AG08395 (cell line): ENCODE measurements around the gene CD86.

ENCODE experiments used
- DNase-seq: peaks from one replicate; pipeline ENCODE4 v3.0.0; 2012; ENCODE audit warnings: mixed read lengths, low spot score

The CD86 gene

DNA sequence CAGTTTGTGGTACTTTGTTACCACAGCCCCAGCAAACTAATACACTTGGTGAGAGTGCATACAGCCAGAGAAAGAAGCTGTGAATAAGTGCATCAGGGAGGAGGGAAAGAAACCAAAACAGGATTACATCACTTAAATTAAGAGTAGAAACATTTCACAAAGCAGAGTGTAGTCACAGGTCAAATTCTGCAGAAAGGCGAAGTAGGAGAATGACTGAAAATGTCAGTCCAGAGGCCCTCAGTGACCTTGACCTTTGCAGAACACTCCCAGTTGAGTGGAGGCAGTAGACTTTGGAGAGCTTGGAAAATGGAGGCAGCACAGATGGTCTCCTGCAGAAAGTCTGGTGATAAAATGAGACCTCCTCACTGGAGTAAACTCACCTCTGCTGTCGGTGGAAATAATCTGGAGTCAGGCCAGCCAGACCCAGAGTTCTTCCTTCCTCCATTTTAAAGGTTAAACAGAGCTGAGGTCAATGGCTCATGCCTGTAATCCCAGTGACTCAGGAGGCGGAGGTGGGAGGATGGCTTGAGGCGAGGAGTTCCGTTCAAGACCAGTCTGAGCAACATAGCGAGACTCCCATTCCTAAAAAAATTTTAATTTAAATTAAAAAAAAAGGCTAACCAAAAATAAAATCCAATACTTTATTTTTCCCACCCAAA lies 5.0 kb downstream of the CD86 start:
- no peak for DNase-seq

DNA sequence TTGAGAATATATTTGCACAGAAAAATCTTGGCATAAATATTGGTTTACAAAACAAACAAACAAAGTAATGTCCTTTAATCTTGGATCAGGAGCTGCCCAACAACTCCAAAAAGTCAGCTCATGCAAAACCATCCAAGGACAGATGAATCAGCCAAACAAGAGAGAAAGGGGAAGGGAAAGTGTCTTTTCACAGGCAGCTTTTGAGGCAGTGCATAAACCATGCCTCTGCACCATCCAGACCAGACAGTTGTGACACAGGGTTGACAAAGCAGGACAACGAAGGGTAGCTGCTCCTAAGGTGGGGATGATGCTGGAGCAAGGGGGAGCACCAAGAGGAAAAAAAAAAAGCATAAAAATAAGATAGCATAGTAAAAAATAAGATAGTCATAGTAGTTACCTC lies 8.7 kb downstream of the CD86 start:
- no peak for DNase-seq

DNA sequence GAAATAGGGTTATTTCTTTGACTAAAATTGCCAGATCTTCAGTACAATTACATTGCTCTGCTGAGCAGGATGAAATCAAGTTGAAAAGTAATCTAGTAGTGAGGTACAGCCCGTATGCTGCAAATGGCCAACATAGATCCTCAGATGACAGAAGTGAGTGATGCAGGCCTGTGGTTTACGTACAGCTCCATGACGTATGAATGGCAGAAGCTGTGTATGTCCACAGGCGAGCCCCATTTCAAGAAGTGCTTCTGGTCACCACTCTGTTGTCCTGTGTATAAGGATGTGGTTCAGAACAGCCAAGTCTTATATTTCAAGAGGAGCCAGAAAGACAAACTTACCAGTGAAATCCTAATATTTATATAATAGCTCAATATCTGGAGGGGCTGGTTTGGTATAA lies 9.2 kb downstream of the CD86 start:
- DNase-seq: no peak

DNA sequence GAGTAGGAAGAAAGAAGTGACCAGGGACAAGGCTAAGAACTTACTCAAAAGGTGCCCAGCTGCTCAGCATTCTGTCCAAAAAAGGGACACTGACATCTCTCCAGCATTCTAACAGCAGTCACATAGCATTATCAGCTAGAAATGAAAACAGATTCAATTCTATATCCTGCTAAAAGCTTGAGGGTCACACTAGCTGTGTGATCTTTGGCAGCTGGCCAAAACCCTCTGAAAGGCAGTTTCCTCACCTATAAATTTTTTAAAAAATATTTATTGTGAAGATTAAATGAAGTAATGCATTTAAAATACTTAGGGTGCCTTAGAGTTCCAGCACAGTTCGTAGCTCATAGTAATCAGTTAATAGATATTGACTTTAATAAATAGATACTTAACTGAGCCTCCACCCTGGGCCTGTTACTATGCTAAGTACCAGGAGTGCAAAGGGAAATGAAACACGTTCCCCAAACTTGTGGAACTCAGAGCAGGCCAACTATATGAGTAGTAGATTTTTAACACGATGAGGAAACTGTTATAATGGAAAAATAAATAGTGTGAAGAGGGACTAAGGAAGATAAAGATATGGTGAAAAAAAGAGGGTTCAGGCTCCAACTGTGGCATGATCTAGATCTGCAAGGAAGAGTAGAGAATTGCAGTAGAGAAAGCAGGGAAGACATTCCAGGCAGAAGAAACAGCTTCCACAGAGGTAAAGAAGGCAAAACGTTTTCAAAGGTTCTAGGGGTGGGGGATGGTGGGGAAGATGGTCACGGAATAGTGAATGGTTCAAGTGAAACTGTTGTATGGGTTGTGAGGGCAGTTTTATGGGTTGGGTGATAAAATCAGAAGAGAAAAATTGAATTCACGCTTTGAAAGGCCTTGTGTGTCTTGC lies 11.4 kb downstream of the CD86 start:
- DNase-seq: no peak

DNA sequence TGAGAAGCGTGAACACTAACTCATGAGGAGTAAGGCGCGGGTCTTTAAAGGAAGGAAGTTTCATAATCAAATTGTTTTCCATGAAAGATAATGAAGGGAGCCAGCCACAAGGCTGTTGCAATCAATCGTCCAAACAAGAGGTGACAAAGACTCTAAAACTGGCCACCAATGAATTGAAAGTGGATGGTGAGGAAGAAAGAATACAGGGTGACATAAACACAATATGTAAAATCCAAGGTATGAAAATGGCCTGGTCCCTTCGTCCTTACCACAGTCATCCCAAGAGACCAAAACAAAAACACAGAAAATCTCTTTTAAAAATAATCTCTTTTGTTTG lies 12.0 kb downstream of the CD86 start:
- DNase-seq: no peak

DNA sequence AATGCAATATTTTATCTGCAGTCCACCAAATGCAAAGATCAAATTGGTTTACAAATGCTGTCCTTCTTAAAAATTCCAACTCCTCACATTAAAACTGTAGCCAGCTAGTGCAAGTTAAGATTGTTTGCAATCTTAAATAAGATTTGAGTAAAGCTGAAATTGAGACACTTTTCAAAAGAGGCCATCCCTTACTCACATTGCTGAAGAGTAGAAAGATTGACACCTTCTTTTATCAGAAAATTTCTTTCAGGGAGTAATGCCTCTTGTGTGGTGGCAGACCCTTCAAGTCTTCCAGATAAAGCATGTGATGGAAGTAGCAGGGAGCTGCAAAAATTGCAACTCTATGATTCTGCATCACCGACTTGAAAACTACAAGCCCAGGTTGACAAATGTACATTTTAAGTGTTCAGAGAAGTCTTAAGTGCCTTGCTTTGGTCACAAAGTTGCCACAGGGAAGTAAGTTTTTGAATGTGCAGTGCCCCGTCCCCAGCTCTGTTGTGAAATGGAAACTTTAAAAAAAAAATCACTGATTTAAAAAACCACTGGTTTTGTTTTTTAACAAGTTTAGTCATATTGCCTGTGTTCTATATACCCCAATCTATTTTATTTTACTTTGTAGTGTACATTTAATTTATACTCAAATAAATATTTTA lies 12.6 kb downstream of the CD86 start:
- DNase-seq: no peak

DNA sequence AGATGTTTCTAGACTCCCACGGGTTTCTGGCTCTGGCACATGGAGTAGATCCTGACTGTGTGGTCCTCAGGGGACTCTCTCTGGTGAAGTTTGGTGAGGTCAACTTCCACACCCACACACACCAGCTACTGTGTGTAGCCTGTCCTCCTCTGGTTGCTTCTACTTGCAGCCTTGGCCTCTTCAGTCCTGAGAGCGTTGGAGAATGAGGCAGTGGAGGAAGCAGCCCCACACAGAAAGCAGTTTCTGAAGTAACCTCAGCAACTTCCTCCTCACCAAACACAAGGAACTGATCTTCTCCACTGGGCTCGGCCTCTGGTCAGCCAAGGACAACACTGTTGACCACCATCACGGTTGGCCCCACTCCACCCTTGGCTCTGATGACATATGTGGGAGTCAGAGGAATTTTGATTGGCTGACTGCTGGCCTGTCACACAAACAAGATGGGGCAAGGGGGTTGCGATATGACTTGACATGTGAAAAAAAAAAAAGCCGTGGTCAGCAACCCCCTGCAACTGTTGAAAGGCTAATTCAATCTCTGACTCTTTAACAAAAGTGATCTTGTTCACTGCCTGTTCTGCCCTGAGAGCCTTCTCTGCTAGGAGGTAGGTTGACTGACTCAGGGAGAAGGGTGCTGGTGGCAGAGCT lies 19.6 kb downstream of the CD86 start:
- no peak for DNase-seq

DNA sequence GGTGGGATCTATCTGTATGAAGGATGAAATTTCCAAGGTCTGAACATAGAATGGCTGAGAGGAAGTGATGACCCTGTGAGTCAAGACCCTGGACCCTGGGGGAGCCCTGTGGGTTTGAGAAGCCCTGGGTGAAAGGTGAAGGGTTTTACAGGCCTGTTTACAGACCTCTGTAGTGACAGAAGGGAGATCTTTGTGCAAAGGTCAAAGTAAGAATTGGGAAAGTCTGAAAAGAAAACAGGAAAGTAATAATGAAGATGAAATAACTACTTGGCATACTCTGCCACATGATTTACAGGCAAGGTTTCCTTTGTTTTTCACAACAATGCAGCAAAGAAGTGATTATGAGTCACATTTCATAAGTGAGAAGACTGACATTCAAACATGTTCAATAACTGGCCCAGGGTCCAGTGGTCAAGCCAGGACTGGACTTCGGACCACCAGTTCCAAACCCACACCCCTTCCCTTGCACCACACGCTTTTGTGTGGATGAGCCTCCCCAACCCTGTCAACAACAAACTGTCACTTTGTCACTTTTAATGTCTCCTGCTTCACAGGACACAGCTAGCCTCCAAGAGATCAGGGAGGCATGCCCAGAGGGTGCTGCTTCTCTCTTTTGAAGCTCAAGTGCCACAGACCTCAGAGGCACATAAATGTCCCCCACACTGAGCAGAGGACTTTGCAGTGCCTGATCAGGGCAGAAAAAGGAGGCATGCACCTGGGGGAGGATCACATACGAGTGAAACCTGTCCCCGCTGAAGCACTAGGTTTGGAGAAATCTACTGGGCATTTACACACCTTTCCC lies 21.5 kb downstream of the CD86 start:
- DNase-seq: no peak

DNA sequence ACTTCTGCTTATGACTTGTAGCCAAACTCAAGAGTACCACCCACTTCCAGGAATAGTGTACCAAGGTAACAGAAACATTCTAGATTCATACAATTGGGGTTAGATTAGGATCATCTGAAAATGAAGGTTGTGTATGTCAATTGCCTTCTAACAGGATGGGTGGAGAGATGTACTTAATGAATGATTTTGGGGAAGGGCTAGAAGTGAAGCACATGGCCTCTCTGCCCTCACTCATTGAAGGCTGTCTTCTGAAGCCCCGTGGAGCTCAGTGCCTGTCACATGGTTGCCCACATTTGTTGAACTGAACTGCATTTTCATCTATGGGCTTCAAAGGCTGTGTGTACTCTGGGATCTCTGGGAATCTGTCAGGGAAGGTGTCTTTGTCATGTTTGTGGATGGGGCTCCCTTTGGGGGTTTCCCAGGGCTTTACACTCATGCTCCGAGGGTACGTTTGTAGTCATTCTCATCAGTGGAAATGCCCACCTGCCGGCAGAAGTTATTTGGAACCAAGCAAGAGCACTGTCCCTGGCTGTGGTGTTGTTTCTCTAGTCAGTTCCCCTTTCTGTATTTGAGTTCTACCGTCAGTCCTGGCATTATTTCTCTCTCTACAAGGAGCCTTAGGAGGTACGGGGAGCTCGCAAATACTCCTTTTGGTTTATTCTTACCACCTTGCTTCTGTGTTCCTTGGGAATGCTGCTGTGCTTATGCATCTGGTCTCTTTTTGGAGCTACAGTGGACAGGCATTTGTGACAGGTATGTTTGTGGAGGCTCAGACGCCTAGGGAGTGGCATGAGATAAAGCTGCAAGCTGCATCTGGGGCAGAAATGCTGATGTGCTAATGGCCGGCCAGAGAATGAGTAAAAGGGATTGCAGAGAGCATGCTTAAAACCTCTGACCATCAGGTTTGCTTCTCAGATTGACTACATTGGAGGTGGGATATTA lies 22.4 kb downstream of the CD86 start:
- no peak for DNase-seq

DNA sequence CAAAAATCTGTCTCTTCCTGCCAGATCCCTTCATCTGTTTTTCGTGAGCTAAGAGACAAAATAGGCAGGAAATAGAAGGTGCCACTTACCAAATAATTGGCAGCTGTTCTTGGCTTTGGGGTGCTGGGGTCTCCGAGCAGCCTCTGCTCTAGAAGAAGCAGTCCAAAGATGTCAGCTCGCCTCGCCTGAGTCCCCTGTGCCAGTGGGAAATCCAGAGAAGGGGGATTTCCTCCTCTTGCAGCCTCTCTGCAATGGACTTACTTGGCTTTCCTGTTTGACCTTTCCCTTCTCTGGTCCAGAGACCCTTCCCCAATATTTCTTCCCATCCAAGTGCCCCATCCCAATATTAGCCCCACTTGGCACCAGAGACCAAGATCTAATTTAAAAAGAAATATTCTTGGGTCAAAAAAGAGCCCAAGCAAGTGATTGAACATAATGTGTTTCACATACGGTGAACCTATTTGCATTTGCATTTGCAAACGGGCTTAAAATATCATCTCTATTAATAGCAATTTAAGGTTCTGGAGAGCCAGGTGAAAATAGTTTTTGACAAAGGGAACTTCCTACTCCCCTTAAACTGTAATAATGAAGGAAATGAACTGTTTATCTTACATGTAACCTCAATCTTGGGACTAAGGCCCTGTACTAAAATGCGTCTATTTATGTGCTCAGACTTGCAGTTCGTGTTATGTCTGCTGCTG lies 23.2 kb downstream of the CD86 start:
- DNase-seq: no peak

DNA sequence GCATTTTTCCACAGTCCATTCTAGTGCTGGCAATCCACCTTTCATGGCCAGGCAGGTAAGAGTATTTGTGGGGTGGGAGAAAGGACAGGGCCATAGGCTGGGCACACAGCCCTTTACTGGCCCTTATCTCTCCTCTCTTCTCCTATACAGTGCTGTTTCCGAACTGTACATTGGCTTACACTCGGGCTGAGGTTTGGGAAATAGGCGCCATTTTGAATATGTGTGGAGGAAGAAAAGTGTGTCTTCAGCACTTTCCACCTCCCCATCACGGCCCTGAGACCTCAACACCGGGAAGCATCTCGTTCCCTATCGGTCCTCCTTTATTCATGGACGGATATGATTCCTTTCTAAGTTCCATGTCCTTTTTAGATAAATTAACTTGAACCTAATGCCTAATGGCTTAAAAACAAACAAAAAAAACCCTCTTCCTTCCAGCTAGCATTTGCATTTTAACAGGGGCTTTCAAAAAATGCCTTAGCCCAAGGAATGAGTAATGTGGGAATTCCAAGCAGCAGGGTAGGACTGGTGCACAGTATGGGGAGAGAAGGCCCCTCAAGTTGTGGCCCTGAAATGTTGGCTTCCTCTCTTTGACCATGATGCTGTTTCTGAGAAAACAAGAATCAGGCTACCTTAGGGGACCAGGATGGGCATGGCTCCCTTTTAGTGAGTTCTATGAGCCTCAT lies 24.5 kb downstream of the CD86 start:
- DNase-seq: no peak

DNA sequence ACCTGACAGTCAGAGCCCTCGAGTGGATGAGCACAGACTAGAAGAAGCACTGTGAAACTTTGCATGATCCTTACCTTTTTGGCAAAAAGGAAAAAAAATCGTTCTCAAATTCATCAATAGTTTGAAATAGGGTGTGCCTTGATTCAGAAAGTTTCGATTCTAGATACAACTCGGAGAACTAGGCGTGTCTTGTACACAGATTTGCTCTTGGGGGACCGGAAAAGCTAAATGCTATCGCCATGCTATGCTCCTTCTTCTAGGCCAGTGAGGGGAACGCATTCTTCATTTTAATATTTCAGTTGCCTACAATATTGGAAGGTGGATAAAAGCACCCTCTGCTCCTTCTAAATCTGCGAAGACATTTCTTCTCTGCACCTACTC lies 25.0 kb downstream of the CD86 start:
- DNase-seq: no peak

DNA sequence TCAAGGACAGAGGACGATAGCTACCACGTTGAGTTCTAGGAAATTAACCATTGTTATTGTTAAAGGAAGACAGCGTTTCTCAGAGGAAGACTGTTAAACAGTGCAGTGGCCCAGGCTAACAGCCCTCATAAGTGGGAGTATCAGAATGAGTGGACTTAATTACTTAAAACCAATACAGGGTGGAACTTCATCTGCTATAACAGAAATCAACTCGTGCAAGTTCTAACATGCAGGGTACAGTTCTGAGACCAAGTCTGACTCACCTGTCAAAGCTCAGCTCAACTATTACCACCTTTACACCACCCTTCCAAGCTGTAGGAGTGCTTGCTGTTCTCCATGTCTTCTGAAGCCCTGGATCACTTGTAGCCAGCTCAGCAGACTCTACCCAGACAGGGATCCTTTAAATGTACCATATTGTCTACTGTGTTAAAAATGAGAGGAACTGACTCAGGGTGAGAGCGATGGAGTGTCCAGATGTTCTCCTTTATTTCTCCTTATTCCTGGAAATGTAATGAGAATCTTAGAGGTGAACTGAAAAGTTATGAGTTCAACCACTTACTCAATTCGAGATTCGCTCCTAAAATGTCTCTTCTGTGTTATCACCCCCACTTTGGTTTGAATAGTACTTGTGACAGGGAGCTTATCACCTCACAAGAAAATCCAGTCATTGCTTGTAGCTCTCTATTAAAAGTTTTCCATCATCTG lies 26.5 kb downstream of the CD86 start:
- DNase-seq: no peak

DNA sequence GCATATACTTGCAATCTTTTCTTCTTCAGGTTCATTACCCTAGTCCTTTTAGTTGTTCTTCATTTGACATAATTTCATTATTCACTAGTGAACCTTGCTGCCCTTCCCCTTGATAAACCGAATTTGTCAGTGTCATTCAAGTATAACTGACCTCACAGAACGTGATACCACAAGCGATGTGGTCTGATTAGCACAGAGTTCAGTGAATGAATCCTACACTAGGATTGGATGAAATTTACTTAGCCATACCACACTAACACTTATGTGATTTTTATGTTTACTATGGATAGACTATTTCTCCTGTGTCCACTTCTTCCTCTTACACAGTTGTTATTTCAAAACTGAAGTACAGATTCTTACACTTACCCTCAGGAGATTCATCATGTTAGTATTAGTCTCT lies 27.2 kb downstream of the CD86 start:
- no peak for DNase-seq

DNA sequence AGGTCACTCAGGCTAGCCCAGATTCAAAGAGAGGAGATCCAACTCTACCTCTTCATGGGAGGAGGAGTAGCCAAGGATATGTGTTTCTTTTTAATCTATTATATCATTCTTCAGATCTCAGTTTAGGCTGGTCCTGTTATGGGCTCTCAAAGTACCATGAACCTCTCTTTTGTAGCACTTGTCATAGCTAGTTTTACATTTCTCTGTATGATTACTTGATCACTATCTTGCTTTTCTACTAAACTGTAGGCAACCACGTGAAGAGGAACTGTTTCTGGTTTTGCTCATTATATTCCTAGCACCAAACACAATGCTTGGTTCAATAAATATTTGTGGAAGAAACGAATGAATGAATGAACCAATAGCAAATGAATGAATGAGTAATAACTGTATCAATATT lies 29.6 kb downstream of the CD86 start:
- DNase-seq: no peak

DNA sequence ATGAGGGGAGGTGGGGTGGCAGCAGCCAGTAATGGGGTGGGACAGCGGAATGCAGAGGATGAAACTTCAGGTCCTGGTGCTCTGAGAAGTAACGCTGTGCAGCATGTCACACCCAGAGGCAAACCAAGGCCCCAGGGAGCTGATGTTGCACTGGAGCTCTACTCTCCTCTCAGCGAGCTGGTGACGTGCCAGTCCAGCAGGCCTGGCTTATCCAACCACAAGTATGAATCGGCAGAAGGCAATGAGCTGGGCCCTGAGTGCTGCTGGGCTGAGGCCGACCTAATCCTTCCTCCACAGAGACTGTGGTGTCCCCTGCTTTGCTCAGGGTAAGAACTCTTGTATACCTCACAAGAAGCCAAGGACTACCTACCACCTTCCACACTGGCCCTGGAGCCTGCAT lies 30.5 kb downstream of the CD86 start:
- DNase-seq: no peak

DNA sequence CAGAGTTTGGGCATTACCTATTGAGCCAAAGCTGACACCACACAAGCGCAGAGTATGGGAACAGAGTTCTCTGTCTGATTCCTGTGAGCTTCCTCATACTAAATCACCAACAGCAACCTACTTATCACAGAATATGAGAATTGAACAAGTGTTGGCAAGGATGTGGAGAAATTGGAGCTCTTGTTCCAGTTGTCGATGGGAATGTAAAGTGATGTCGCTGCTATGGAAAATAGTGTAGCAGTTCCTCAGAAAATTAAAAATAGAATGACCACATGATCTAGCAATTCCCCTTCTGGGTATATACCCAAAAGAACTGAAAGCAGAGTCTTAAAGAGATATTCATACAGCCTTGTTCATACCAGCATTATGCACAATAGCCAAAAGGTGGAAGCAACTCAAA lies 33.4 kb downstream of the CD86 start:
- no peak for DNase-seq

DNA sequence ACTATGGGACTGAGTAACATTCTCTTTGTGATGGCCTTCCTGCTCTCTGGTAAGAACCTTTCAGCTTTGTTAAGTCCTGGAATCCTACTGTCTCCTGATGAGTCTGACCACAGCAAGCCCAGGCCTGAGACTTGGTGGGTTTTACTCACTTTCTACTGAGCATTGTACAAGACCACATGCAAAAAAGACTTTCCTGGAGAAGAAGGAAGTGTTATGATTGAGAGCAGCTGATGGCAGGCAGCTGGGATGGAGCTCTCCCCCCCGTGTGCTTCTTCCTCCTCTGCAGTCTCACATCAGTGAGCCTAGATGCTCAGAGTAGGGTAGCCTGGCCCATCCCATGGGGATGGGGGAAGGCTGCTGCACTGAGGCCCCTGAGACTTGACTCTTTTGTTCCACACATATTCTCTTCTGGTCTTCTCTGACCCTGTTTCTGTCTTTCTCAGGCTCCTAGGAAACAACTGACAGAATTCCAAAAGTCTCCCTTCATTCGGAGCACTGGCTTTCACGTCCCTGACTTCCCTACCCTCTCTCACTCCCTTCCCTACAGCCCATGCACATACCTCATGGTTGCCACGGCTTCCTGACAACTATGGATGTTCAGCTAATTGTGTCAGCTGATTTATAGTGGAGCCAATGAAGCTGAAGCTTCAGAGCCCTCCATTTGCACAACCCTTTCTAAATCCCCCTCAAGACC lies 36.6 kb downstream of the CD86 start:
- no peak for DNase-seq
